GM18519 (cell line): ENCODE results near the gene SMARCA2.

Source experiments
- ATAC-seq: cut with Tn5 transposase; IDR thresholded peaks from one replicate; pipeline ENCODE4 v1.9.1; 2021; ENCODE audit warnings: mild to moderate bottlenecking, moderate library complexity; ENCODE audit not compliant: unreplicated experiment, low FRiP score

SMARCA2 gene

DNA sequence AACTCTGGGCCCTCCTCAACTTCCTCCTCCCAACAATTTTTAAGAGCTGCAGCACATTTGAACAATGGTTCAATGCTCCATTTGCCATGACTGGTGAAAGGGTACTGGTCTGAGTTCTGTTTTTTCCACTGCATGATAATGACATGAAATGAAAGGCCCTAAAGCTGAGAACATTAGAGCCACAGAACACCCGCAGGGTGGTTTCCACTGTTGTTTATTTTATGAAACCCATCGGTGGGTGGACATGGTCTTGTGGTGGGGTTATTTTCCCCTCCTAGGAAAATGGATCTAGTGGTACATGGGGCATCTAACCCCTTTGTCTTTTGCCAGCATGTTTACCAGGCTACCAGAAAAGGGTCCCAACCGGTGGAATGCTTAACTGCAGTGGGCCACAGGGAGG is 71.8 kb downstream of the SMARCA2 start:
- ATAC-seq = peak; percentile 44

DNA sequence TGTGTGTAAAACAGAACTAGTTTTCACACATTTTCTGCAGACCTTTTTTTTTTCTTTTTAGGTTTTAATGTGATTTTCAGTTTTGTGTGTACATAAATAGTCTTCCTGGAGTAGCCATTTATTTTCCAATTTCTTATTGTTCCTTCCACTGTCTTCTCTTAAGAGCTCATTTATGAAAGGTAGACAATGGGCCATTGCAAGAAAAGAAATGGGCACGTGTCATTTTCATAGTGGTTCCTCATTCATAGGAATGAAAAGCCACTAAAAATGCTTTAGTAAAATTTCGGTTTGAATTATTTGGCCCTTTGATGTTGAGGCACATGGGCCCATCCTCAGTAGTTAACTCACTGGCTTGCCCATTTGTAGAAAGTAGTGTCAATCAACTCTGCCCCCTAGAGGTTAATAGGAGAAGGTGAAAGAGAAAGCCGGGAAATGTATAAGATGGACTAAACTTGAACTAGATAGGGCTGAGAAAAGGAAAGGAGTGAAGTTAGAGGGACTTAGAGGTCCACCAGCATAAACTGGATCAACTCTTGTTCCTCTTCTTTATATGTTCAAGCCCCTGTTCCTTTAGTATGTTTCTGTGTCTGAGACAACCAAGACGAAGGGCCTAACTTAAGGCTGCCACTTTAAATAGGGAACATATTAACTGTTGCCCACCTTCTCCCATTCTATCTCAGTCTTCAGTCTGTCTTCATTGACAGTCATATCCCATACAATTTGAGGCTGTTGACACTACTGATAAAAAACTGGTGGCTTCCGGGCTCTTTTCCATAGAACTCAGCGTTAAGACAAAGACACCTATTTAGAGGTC is 72.6 kb downstream of the SMARCA2 start:
- ATAC-seq = peak; percentile 72

GRCh38 chr9:2093920-2094597 is 78.9 kb downstream of the SMARCA2 start:
- ATAC-seq = no peak

DNA sequence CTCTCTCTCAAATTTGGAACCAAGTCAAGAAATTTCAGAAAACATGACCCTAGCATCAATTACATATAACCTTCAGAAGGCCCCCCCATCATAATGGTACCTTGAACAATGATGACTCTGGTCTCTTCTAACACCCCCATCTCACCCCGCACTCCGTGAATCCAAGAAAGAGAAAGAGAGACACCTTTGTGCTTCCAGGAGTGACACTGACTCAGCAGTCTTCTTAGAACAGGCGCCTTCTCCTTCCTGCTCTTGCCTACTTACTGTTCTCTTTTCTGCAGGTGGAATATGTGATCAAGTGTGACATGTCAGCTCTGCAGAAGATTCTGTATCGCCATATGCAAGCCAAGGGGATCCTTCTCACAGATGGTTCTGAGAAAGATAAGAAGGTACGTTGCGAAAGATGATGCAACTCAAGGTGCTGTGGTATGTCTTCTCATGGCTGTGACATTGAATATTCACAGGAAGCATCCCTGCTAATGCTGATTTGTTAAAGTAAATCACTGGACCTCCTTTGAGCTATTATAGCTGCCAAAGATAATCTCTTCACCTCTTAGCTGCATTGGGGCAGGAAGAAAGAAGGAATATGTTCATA is 81.3 kb downstream of the SMARCA2 start:
- ATAC-seq = no peak

- no peak for ATAC-seq
These were observed 91.5 kb downstream of the SMARCA2 start for GRCh38 chr9:2106666-2107065.

- no peak for ATAC-seq
These were observed 92.8 kb downstream of the SMARCA2 start for GRCh38 chr9:2107906-2108451.

DNA sequence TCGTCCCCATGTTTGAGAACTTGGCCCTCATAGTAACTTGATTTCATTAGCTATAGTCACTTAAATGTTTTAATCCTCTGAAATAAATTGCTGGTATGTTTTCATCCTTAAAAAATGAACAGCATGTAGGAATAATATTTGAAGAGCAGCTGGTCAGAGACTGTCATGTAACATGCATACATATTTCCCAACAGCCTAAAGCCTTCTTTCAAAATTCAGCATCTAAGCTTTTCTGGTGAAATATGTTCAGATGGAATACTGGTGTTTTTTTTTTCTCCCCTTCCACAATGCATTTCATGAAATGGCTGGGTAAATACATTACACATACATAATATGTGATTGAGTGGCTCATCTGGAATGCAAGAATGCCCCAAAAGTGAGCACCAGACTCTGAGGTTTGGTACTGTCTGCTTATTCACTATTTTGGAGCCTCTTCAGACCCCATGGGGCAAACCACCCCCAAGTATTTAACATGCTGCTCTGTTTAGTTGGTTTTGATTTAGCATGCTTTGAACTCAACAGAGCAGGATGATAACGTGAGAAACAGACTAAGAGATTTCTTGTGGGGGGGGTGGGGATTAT is 94.0 kb downstream of the SMARCA2 start:
- ATAC-seq = no peak

DNA sequence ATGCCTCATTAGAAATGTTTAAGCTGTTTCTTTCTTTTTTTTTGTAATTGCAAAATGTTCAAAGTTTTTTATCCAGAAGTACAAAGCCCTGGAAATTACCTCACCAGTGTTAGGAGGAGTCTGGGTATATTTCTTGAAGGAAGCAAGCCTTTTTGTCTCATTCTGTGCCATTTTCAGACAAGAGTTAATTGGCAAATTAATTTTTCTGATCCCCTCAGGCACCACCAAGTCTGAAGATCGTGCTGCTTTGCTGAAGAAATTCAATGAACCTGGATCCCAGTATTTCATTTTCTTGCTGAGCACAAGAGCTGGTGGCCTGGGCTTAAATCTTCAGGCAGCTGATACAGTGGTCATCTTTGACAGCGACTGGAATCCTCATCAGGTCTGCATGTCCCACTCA is 94.9 kb downstream of the SMARCA2 start:
- no peak for ATAC-seq

GRCh38 chr9:2116073-2116472 is 100.9 kb downstream of the SMARCA2 start:
- no peak for ATAC-seq

DNA sequence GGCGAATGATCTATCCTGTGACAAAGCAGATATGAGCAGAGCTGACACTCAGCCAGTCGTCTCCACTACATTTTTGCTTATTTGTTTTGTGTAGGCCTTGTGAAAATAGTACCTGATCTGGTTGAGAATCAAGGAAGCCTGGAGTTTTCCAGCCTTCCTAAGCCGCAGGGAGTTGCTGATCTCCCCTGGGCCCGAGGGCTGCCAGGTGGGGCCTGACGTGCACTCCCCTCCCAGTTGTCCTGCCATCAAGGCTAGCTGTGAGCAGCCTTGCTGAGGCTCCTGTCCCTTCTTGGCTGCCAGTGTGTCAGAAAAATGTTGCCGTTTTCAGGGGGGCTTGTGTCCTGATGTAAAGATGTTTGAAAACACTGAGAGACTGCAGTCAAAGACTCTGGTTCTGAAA is 102.4 kb downstream of the SMARCA2 start:
- ATAC-seq = no peak

DNA sequence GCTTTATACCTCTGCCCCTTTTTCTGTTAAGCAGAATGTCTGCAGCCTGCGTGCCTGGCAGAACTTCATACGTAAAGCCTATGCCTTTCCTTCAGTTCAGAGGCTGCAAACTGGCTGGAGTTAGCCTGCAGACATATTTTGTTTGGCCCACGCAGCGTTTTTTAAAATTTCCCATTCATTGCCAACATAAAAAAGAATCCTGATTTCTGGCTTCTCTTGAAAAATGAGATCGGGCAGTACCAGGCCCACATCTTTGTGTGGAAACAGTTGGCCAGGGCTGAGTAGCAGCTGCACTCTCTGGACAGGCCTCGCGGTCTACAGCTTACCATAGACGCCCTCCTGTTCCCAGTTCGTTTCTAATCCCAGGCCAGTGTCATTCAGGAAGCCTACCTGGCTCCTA is 104.4 kb downstream of the SMARCA2 start:
- no peak for ATAC-seq

- ATAC-seq = no peak
These were observed 106.0 kb downstream of the SMARCA2 start for GRCh38 chr9:2120926-2121689.

GRCh38 chr9:2122299-2122698 is 107.2 kb downstream of the SMARCA2 start:
- no peak for ATAC-seq

GRCh38 chr9:2125906-2126305 is 110.8 kb downstream of the SMARCA2 start:
- ATAC-seq = peak; percentile 94

DNA sequence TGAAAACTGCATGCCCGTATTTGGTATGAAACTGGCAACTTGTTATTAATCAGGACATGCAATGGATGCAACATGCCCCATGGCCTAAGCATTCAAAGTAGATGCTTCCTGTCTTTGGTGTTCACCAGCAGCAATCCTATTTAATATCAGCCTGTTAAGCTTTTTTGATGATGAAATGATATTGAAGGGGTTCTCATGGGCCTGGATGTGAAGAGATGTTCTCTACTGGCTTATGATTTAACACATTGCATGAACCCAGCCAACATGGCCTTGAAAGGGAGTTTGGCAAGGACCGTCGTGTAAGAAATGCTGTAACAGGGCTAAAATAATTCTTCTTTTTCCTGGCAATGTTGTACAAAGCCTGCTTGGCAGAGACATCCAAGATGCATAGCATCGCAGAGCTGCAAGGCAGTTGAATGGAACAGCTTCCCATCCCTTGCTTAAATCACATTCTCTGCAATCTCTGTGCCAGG is 111.2 kb downstream of the SMARCA2 start:
- no peak for ATAC-seq

GRCh38 chr9:2127486-2127885 is 112.3 kb downstream of the SMARCA2 start:
- ATAC-seq = no peak

- no peak for ATAC-seq
These were observed 113.0 kb downstream of the SMARCA2 start for GRCh38 chr9:2128141-2128540.

- no peak for ATAC-seq
These were observed 113.5 kb downstream of the SMARCA2 start for GRCh38 chr9:2128618-2129017.

GRCh38 chr9:2130941-2131340 is 115.8 kb downstream of the SMARCA2 start:
- ATAC-seq = no peak

GRCh38 chr9:2132484-2133082 is 117.4 kb downstream of the SMARCA2 start:
- no peak for ATAC-seq
